Astrocyte (in vitro differentiated cells and primary cell): ENCODE data around the gene KCNA3. TPM values are rescaled to one million over a fixed set of nuclear protein-coding genes. Genes with fewer than 3 reads are reported as not detected.

Source experiments
- DNase-seq: peaks from one replicate; pipeline ENCODE4 v3.0.0-alpha.2; 2010; ENCODE audit warnings: low read depth
- FAIRE-seq: peaks from 2 replicates; lab custom pipeline; 2011; peaks lifted over from hg19 to GRCh38; lab: Jason Lieb, UNC
- H2AFZ ChIP-seq: 2 replicates; pipeline ENCODE4 v1.6.0; 2012; ENCODE audit warnings: low read depth, low read length, inconsistent platforms
- H3K27ac ChIP-seq: 2 replicates; pipeline ENCODE4 v1.5.1; 2011; ENCODE audit warnings: low read depth, low read length, inconsistent platforms
- H3K27me3 ChIP-seq: 2 replicates; pipeline ENCODE4 v1.6.0; 2011; ENCODE audit warnings: low read length, inconsistent platforms; ENCODE audit not compliant: insufficient read depth
- H3K36me3 ChIP-seq: 2 replicates; pipeline ENCODE4 v1.5.1; 2011; ENCODE audit warnings: low read length, inconsistent platforms; ENCODE audit not compliant: insufficient read depth
- H3K4me1 ChIP-seq: 2 replicates; pipeline ENCODE4 v1.5.1; 2011; ENCODE audit warnings: low read length, inconsistent platforms; ENCODE audit not compliant: insufficient read depth
- H3K4me2 ChIP-seq: 2 replicates; pipeline ENCODE4 v1.6.0; 2012; ENCODE audit warnings: low read length, inconsistent platforms
- H3K4me3 ChIP-seq: 2 replicates; pipeline ENCODE4 v1.5.1; 2011; ENCODE audit warnings: low read depth, mild to moderate bottlenecking, low read length, inconsistent platforms; ENCODE audit not compliant: insufficient read depth
- H3K79me2 ChIP-seq: 2 replicates; pipeline ENCODE4 v1.6.0; 2012; ENCODE audit warnings: mild to moderate bottlenecking, low read length, inconsistent platforms; ENCODE audit not compliant: insufficient read depth
- H3K9ac ChIP-seq: 2 replicates; pipeline ENCODE4 v1.6.0; 2012; ENCODE audit warnings: mild to moderate bottlenecking, low read length, inconsistent platforms
- H3K9me3 ChIP-seq: 2 replicates; pipeline ENCODE4 v1.5.1; 2012; ENCODE audit warnings: low read depth, mild to moderate bottlenecking, low read length, inconsistent platforms; ENCODE audit not compliant: insufficient read depth
- H4K20me1 ChIP-seq: 2 replicates; pipeline ENCODE4 v1.6.0; 2012; ENCODE audit warnings: low read length, inconsistent platforms; ENCODE audit not compliant: insufficient read depth
- H3K27ac Mint-ChIP-seq: one replicate; pipeline ENCODE4 v1.8.0; 2021; ENCODE audit warnings: mild to moderate bottlenecking, mixed read lengths; ENCODE audit not compliant: unreplicated experiment
- H3K27me3 Mint-ChIP-seq: one replicate; pipeline ENCODE4 v1.8.0; 2021; ENCODE audit warnings: low read depth, mixed read lengths; ENCODE audit not compliant: unreplicated experiment
- H3K36me3 Mint-ChIP-seq: one replicate; pipeline ENCODE4 v1.8.0; 2021; ENCODE audit warnings: low read depth, mixed read lengths; ENCODE audit not compliant: unreplicated experiment
- H3K4me1 Mint-ChIP-seq: one replicate; pipeline ENCODE4 v1.8.0; 2021; ENCODE audit warnings: low read depth, mixed read lengths; ENCODE audit not compliant: unreplicated experiment
- H3K4me3 Mint-ChIP-seq: one replicate; pipeline ENCODE4 v1.8.0; 2021; ENCODE audit warnings: mild to moderate bottlenecking, moderate library complexity, mixed read lengths; ENCODE audit not compliant: unreplicated experiment
- H3K9me3 Mint-ChIP-seq: one replicate; pipeline ENCODE4 v1.8.0; 2021; ENCODE audit warnings: mild to moderate bottlenecking, mixed read lengths; ENCODE audit not compliant: unreplicated experiment
- CTCF ChIP-seq: IDR thresholded peaks from 2 replicates; pipeline ENCODE4 v1.5.1; 2011; ENCODE audit warnings: low read depth, mild to moderate bottlenecking, inconsistent platforms, low read length, moderate library complexity; ENCODE audit not compliant: insufficient read depth
- EZH2 ChIP-seq: IDR thresholded peaks from 2 replicates; pipeline ENCODE4 v1.6.1; 2012; ENCODE audit warnings: mild to moderate bottlenecking, low read length, inconsistent platforms; ENCODE audit not compliant: insufficient read depth
- total RNA-seq: library from RNA; stranded (reverse); gene quantifications from 2 replicates; pipeline ENCODE4 v1.2.1, GENCODE V29; 2021

KCNA3 gene
- total RNA-seq, 1 donor from 2014 or later = 0.09 TPM

- Histone ChIP-seq H3K4me3 (no peak overlapping the region), H3K9ac (no peak overlapping the region), H3K27me3 (no peaks in the 10 kb centered on the region), H4K20me1 (no peaks in the 10 kb centered on the region), H3K4me1 (no peaks in the 10 kb centered on the region), H3K36me3 (no peaks in the 10 kb centered on the region), H2AFZ (no peak overlapping the region), H3K27ac (no peak overlapping the region), H3K4me2 (no peak overlapping the region), H3K9me3 (no peaks in the 10 kb centered on the region), H3K79me2 (no peaks in the 10 kb centered on the region)
- no peak for DNase-seq
- no peak overlapping the region for H3K4me3 Mint-ChIP-seq
- H3K27ac Mint-ChIP-seq = no peak overlapping the region
- no peaks in the 10 kb centered on the region for H3K4me1 Mint-ChIP-seq
- FAIRE-seq = no peak
- TF ChIP-seq EZH2 (no peak), CTCF (no peak)
- H3K36me3 Mint-ChIP-seq = no peaks in the 10 kb centered on the region
- no peaks in the 10 kb centered on the region for H3K9me3 Mint-ChIP-seq
- H3K27me3 Mint-ChIP-seq = peaks cover 28% of the 10 kb centered on the region
Measured at GRCh38 chr1:110718452-110718851, 43.7 kb upstream of the KCNA3 start.

- no peak overlapping the region for H3K4me2 ChIP-seq
- H3K36me3 Mint-ChIP-seq = no peaks in the 10 kb centered on the region
- H4K20me1 ChIP-seq = no peaks in the 10 kb centered on the region
- H3K27ac Mint-ChIP-seq = no peak overlapping the region
- no peak overlapping the region for H3K4me3 Mint-ChIP-seq
- H2AFZ ChIP-seq = no peak overlapping the region
- H3K36me3 ChIP-seq = no peaks in the 10 kb centered on the region
- H3K4me1 ChIP-seq = no peaks in the 10 kb centered on the region
- H3K4me1 Mint-ChIP-seq = no peaks in the 10 kb centered on the region
- H3K79me2 ChIP-seq = no peaks in the 10 kb centered on the region
- DNase-seq (no peak), FAIRE-seq (no peak)
- no peak overlapping the region for H3K4me3 ChIP-seq
- H3K9me3 Mint-ChIP-seq = no peaks in the 10 kb centered on the region
- H3K9ac ChIP-seq = no peak overlapping the region
- no peaks in the 10 kb centered on the region for H3K27me3 ChIP-seq
- H3K9me3 ChIP-seq = no peaks in the 10 kb centered on the region
- TF ChIP-seq EZH2 (no peak), CTCF (no peak)
- H3K27me3 Mint-ChIP-seq = peaks cover 28% of the 10 kb centered on the region
- H3K27ac ChIP-seq = no peak overlapping the region
Measured at GRCh38 chr1:110717179-110717578, 42.4 kb upstream of the KCNA3 start.

GRCh38 chr1:110714374-110714995 lies 39.7 kb upstream of the KCNA3 start:
- Histone ChIP-seq H3K4me3 (no peak overlapping the region), H3K4me1 (no peaks in the 10 kb centered on the region), H3K36me3 (no peaks in the 10 kb centered on the region), H4K20me1 (no peaks in the 10 kb centered on the region), H3K4me2 (no peak overlapping the region), H3K27me3 (no peaks in the 10 kb centered on the region), H3K79me2 (no peaks in the 10 kb centered on the region), H3K9me3 (no peaks in the 10 kb centered on the region), H3K9ac (no peak overlapping the region), H3K27ac (no peak overlapping the region), H2AFZ (no peak overlapping the region)
- no peak for DNase-seq
- Mint-ChIP-seq H3K4me3 (no peak overlapping the region), H3K36me3 (no peaks in the 10 kb centered on the region), H3K27ac (no peak overlapping the region), H3K9me3 (peaks cover 2% of the 10 kb centered on the region), H3K4me1 (no peaks in the 10 kb centered on the region), H3K27me3 (peaks cover 28% of the 10 kb centered on the region)
- no peak for FAIRE-seq
- TF ChIP-seq EZH2 = no peak
- TF ChIP-seq CTCF = no peak
